ENCODE results near the gene DBP.
A peak's percentile ranks its signal among the peaks of the same experiment; 100 is the strongest.

DBP gene

DNA sequence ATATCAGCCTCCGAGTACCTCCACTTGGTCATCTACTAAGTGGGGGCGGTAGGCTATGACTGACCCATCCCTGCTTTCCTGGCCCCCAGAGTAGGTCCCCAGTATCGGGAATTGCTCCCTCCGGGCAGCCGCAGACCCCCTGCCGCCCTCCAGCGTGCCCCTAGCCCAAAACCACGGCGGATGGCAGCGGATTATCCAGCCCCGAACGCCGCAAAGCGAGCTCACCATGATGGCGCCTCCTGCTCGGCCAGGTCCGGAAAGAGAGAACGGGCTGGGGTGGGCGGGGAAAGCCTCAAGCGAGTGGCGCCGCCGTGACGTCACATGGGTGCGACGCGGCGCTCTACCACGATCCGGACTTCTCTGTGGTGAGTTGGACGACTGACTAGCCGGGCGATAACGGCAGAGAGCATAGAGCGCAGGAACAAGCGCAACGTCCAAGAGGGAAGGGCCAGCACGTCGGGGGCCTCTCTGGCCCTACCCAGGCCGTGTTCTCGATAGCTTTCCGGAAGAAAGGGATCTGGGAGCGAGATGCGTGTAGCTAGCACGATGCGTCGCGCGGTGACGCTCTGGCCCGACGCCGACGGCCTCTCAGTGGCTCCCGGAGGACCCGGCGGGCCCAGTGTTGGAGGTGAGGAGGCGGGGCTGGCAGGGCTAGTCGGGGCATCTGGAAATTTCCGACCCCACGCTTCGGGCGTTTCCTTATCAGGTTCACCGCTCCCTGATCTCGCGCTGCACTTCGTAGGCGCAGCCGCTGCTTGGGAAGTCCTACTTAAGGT is 18.1 kb downstream of the DBP start, which contains the start of the genes RPL18 and SPHK2:
RPL18 (minus strand) TSS at position 263 of the 776 bp plus-strand sequence; CDS start at position 228, 35 bp downstream.
SPHK2 (plus strand) TSS at position 591 of the 776 bp plus-strand sequence. CDS start 1,009 bp downstream, outside the sequence.
- Histone ChIP-seq H3K4me2 (peak within 1 kb of the TSS; percentile 63), H2AFZ (ENCODE audit: low read depth) (peak within 1 kb of the TSS; percentile 65), H3K36me3 (ENCODE audit: insufficient read depth) (peaks cover 10% of the 10 kb centered on the region; the same call in 1 of the 2 replicates), H4K20me1 (ENCODE audit: insufficient read depth) (peaks cover 26% of the 10 kb centered on the region), H3K79me2 (ENCODE audit: insufficient read depth, low read depth) (peaks cover 35% of the 10 kb centered on the region), H3K4me3 (IDR thresholded peaks at IDR 0.05; ENCODE audit: insufficient read depth, low read depth, low read length) (peak within 1 kb of the TSS; percentile 9), H3K9ac (peak within 1 kb of the TSS; percentile 94), H3K27ac (peak within 1 kb of the TSS; percentile 66), H3K27me3 (ENCODE audit: insufficient read depth, low read depth) (no peaks in the 10 kb centered on the region), H3K4me1 (ENCODE audit: low read depth, poor library complexity, severe bottlenecking) (peaks cover 27% of the 10 kb centered on the region)
- TF ChIP-seq, protein P1, sequence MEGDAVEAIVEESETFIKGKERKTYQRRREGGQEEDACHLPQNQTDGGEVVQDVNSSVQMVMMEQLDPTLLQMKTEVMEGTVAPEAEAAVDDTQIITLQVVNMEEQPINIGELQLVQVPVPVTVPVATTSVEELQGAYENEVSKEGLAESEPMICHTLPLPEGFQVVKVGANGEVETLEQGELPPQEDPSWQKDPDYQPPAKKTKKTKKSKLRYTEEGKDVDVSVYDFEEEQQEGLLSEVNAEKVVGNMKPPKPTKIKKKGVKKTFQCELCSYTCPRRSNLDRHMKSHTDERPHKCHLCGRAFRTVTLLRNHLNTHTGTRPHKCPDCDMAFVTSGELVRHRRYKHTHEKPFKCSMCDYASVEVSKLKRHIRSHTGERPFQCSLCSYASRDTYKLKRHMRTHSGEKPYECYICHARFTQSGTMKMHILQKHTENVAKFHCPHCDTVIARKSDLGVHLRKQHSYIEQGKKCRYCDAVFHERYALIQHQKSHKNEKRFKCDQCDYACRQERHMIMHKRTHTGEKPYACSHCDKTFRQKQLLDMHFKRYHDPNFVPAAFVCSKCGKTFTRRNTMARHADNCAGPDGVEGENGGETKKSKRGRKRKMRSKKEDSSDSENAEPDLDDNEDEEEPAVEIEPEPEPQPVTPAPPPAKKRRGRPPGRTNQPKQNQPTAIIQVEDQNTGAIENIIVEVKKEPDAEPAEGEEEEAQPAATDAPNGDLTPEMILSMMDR (conservative IDR thresholded peaks at IDR 0.05; ENCODE audit: low read depth, low read length): no peak; the same call in 1 of the 2 replicates

DNA sequence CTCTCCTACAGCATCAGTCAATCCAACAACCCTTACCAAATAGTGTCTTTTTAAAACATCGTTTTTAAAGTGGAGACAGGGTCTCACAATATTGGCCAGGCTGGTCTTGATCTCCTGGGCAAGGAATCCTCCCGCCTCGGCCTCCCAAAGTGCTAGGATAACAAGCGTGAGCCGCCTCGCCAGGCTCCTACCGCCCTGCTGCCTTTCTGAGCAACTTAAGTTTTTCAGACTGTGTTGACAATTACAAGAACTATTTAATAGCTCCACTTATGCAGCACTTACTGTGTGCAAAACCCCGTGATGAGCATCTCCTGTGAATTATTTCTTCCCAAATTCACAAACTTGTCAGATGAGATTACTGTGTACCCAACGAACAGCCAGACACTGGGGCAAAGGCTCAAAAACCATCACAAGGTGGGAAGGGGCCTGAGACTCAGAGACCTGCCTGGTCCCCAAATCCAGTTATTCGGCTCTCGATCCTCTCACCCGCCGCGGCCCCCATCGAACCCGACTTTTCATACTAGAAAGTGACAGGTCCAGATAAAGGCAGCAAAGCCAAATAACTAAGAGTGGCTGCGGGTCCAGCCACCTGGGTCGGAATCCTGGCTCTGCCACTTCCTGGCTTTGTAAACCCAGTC is 18.8 kb downstream of the DBP start:
- Histone ChIP-seq H4K20me1 (ENCODE audit: insufficient read depth) (peaks cover 26% of the 10 kb centered on the region), H3K27me3 (ENCODE audit: insufficient read depth, low read depth) (no peaks in the 10 kb centered on the region), H2AFZ (ENCODE audit: low read depth) (peak overlapping the region; percentile 20; the same call in 1 of the 2 replicates), H3K27ac (peak overlapping the region; percentile 66), H3K4me3 (IDR thresholded peaks at IDR 0.05; ENCODE audit: insufficient read depth, low read depth, low read length) (peak overlapping the region; percentile 9), H3K79me2 (ENCODE audit: insufficient read depth, low read depth) (peaks cover 35% of the 10 kb centered on the region), H3K9ac (peak overlapping the region; percentile 94), H3K36me3 (ENCODE audit: insufficient read depth) (peaks cover 10% of the 10 kb centered on the region; the same call in 1 of the 2 replicates), H3K4me1 (ENCODE audit: low read depth, poor library complexity, severe bottlenecking) (peaks cover 23% of the 10 kb centered on the region), H3K4me2 (peak overlapping the region; percentile 63)
- TF ChIP-seq, protein P1 (conservative IDR thresholded peaks at IDR 0.05; ENCODE audit: low read depth, low read length): no peak; the same call in 1 of the 2 replicates

DNA sequence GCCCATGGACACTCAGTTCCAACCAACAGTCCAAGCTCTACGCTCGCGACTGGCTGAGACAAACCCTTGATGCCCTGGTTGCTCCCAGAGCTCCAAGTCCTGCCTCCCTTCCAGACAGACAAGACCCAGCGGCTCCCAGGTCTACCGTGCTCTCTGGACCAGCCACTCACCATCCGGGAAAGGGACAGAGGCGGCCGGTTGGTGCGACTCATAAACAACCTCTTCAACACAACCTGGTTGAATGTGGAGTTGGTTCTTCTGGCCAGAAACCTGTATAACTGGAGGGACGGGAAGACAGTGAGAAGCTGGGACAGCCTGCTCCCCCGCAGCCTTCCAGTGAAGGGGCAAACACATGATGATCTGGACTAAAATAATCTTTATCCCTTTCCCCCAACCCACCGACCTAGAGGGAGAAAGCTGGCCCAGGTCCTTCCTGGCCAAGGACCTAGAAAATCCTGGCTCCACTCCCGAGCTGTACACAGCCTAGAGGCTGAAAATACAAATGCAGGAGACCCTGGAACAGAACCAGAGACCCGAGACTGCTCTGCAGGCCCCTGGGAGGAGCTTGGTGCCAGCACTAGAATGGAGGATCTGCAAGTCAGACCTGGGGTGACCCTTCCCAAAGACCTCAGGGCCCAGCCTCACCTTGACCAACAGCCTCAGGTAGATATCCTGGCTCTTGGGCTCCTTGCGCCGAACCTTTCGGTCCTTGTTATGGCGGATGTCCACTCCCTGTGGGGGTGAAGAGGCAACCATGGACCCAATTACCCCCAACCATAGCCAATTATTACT is 19.8 kb downstream of the DBP start:
- Histone ChIP-seq H4K20me1 (ENCODE audit: insufficient read depth) (peaks cover 26% of the 10 kb centered on the region), H3K79me2 (ENCODE audit: insufficient read depth, low read depth) (peaks cover 35% of the 10 kb centered on the region), H3K9ac (peak overlapping the region; percentile 94; the same call in 1 of the 2 replicates), H3K27me3 (ENCODE audit: insufficient read depth, low read depth) (no peaks in the 10 kb centered on the region), H3K4me3 (IDR thresholded peaks at IDR 0.05; ENCODE audit: insufficient read depth, low read depth, low read length) (peak overlapping the region; percentile 9), H3K36me3 (ENCODE audit: insufficient read depth) (peaks cover 10% of the 10 kb centered on the region; the same call in 1 of the 2 replicates), H3K4me2 (peak overlapping the region; percentile 63), H2AFZ (ENCODE audit: low read depth) (no peak overlapping the region), H3K27ac (peak overlapping the region; percentile 66; the same call in 1 of the 2 replicates), H3K4me1 (ENCODE audit: low read depth, poor library complexity, severe bottlenecking) (peaks cover 18% of the 10 kb centered on the region)
- TF ChIP-seq, protein P1 (conservative IDR thresholded peaks at IDR 0.05; ENCODE audit: low read depth, low read length): no peak; the same call in 1 of the 2 replicates

- TF ChIP-seq, protein P1 (conservative IDR thresholded peaks at IDR 0.05; ENCODE audit: low read depth, low read length): no peak
- Histone ChIP-seq H3K27ac (no peak overlapping the region), H3K4me3 (IDR thresholded peaks at IDR 0.05; ENCODE audit: insufficient read depth, low read depth, low read length) (no peak overlapping the region)
Measured at GRCh38 chr19:48616491-48617056, 20.6 kb downstream of the DBP start.

More at GRCh38 chr19:48616491-48617056, 20.6 kb downstream of the DBP start:
- Histone ChIP-seq H4K20me1 (ENCODE audit: insufficient read depth) (peaks cover 26% of the 10 kb centered on the region), H3K36me3 (ENCODE audit: insufficient read depth) (peaks cover 10% of the 10 kb centered on the region; the same call in 1 of the 2 replicates), H3K79me2 (ENCODE audit: insufficient read depth, low read depth) (peaks cover 35% of the 10 kb centered on the region), H3K9ac (no peak overlapping the region), H3K27me3 (ENCODE audit: insufficient read depth, low read depth) (no peaks in the 10 kb centered on the region), H2AFZ (ENCODE audit: low read depth) (no peak overlapping the region), H3K4me2 (no peak overlapping the region), H3K4me1 (ENCODE audit: low read depth, poor library complexity, severe bottlenecking) (peaks cover 18% of the 10 kb centered on the region)

Data from KMS-11 (cell line).